ENCODE measurements around the gene IP6K3. TPM values are rescaled to one million over a fixed set of nuclear protein-coding genes. Genes with fewer than 3 reads are reported as not detected.

The IP6K3 gene
- polyA plus RNA-seq, 1 donor (not counting 4 experiments of a cell fraction or from before 2014, with no cell fraction given): not detected

DNA sequence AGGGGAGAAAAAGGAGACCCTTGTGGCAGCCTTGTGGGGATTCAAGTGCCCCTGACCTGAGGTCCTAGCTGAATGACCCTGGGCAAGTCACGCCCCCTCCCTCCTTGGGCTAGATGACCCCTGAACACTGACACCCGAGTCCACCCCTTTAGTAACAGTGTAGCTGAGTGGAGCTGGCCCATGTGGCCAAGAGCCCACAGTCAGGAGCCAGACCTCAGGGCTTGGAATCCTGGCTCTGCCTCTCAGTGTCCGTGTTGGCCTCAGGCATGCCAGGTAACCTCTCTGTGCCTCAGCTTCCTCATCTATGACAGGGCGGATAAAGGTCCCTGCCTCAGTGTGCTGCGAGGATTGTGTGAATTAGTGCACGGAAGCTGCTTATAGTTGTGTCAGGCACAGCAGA lies 14.3 kb downstream of the IP6K3 start:
- Histone ChIP-seq H3K4me2 (ENCODE audit: control insufficient read depth, extremely low read depth, insufficient read depth, low read depth, low read length) (no peak overlapping the region), H3K36me3 (ENCODE audit: control insufficient read depth in 2 of 2, extremely low read depth in 1 of 2, insufficient read depth in 2 of 2, low read length in 2 of 2) (no peaks in the 10 kb centered on the region), H3K4me3 (ENCODE audit: control insufficient read depth in 2 of 3, extremely low read depth in 1 of 3, insufficient read depth in 2 of 3, low read depth in 1 of 3, low read length in 3 of 3) (no peak overlapping the region), H3K27ac (ENCODE audit: control insufficient read depth, insufficient read depth, low read length) (no peak overlapping the region), H3K9me1 (ENCODE audit: control insufficient read depth, extremely low read depth, insufficient read depth, low read length) (no peaks in the 10 kb centered on the region), H2AFZ (ENCODE audit: control insufficient read depth, low read length) (no peak overlapping the region), H3K4me1 (ENCODE audit: control insufficient read depth, extremely low read depth, insufficient read depth, low read length) (peaks cover 5% of the 10 kb centered on the region), H3K9me3 (ENCODE audit: control insufficient read depth, low read depth, low read length) (no peaks in the 10 kb centered on the region), H3K79me2 (ENCODE audit: control insufficient read depth, insufficient read depth, low read length) (no peaks in the 10 kb centered on the region), H4K20me1 (ENCODE audit: control insufficient read depth, extremely low read depth, insufficient read depth, low read length) (no peaks in the 10 kb centered on the region), H3K27me3 (ENCODE audit: control insufficient read depth, extremely low read depth, insufficient read depth, low read length) (peaks cover 13% of the 10 kb centered on the region), H3K9ac (ENCODE audit: control insufficient read depth, extremely low read depth, insufficient read depth, low read length) (no peak overlapping the region)
- FAIRE-seq (no peak), DNase-seq (ENCODE audit: low read depth, low spot score) (no peak)
- TF ChIP-seq EZH2 (IDR thresholded peaks at IDR 0.05; ENCODE audit: low read length): no peak
- TF ChIP-seq, protein P1, sequence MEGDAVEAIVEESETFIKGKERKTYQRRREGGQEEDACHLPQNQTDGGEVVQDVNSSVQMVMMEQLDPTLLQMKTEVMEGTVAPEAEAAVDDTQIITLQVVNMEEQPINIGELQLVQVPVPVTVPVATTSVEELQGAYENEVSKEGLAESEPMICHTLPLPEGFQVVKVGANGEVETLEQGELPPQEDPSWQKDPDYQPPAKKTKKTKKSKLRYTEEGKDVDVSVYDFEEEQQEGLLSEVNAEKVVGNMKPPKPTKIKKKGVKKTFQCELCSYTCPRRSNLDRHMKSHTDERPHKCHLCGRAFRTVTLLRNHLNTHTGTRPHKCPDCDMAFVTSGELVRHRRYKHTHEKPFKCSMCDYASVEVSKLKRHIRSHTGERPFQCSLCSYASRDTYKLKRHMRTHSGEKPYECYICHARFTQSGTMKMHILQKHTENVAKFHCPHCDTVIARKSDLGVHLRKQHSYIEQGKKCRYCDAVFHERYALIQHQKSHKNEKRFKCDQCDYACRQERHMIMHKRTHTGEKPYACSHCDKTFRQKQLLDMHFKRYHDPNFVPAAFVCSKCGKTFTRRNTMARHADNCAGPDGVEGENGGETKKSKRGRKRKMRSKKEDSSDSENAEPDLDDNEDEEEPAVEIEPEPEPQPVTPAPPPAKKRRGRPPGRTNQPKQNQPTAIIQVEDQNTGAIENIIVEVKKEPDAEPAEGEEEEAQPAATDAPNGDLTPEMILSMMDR (optimal IDR thresholded peaks at IDR 0.05 in 1 of 3, IDR thresholded peaks at IDR 0.05 in 1 of 3, conservative IDR thresholded peaks at IDR 0.05 in 1 of 3; ENCODE audit: extremely low read depth in 1 of 3, insufficient read depth in 2 of 3, low read length in 3 of 3): no peak
- dilution Hi-C loops (cut with MboI; ENCODE audit: extremely low pct_ligation_motif_present, low sequenced_read_pairs): no loop called here

DNA sequence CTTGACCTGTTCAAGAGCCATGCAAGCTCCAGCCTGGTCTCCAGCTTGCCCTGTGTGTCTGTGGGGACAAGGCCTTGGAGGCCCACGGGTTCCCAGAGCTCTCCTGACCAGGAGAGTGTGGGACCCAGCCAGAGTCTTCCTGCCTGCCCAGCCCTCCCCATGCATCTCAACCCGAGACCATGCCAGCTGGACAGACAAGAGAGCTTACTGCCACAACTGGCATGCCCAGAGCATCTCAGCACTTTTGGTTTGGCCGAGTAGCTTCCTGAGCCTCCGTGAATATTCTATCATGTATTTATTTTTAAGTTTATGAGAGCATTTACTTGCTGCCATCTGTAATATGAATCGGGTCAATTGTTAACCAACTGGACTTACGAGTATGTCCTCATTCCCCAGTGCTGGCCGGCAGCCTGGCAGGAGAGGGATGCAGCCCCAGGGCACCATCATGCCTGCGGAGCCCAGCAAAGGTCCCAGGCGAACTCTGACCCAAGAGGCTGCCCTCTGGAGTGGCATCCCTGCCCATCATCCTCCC lies 14.9 kb downstream of the IP6K3 start:
- no peaks in the 10 kb centered on the region for H3K79me2 ChIP-seq (ENCODE audit: control insufficient read depth, insufficient read depth, low read length)

More for the DNA sequence above, 14.9 kb downstream of the IP6K3 start:
- no peaks in the 10 kb centered on the region for H3K36me3 ChIP-seq (ENCODE audit: control insufficient read depth in 2 of 2, extremely low read depth in 1 of 2, insufficient read depth in 2 of 2, low read length in 2 of 2)
- peaks cover 18% of the 10 kb centered on the region for H3K27me3 ChIP-seq (ENCODE audit: control insufficient read depth, extremely low read depth, insufficient read depth, low read length)
- no peak for FAIRE-seq
- no peak for DNase-seq (ENCODE audit: low read depth, low spot score)
- no peak overlapping the region for H2AFZ ChIP-seq (ENCODE audit: control insufficient read depth, low read length)
- H3K4me3 ChIP-seq (ENCODE audit: control insufficient read depth in 2 of 3, extremely low read depth in 1 of 3, insufficient read depth in 2 of 3, low read depth in 1 of 3, low read length in 3 of 3): no peak overlapping the region
- H3K4me2 ChIP-seq (ENCODE audit: control insufficient read depth, extremely low read depth, insufficient read depth, low read depth, low read length): no peak overlapping the region
- peaks cover 5% of the 10 kb centered on the region for H3K4me1 ChIP-seq (ENCODE audit: control insufficient read depth, extremely low read depth, insufficient read depth, low read length)
- no peaks in the 10 kb centered on the region for H3K9me1 ChIP-seq (ENCODE audit: control insufficient read depth, extremely low read depth, insufficient read depth, low read length)
- no peak overlapping the region for H3K27ac ChIP-seq (ENCODE audit: control insufficient read depth, insufficient read depth, low read length)
- no peaks in the 10 kb centered on the region for H3K9me3 ChIP-seq (ENCODE audit: control insufficient read depth, low read depth, low read length)
- H4K20me1 ChIP-seq (ENCODE audit: control insufficient read depth, extremely low read depth, insufficient read depth, low read length): no peaks in the 10 kb centered on the region
- dilution Hi-C loops (cut with MboI; ENCODE audit: extremely low pct_ligation_motif_present, low sequenced_read_pairs): no loop called here
- TF ChIP-seq EZH2 (IDR thresholded peaks at IDR 0.05; ENCODE audit: low read length): no peak
- TF ChIP-seq, protein P1 (optimal IDR thresholded peaks at IDR 0.05 in 1 of 3, IDR thresholded peaks at IDR 0.05 in 1 of 3, conservative IDR thresholded peaks at IDR 0.05 in 1 of 3; ENCODE audit: extremely low read depth in 1 of 3, insufficient read depth in 2 of 3, low read length in 3 of 3): no peak
- no peak overlapping the region for H3K9ac ChIP-seq (ENCODE audit: control insufficient read depth, extremely low read depth, insufficient read depth, low read length)

Data from keratinocyte (primary cell).